A549 (cell line): ENCODE measurements around the gene ALPK3.

ENCODE experiments used
- CEBPB ChIP-seq, 2 experiments: fragments of >200 bp in 1 of 2; sonication (Bioruptor Twin) in 1 of 2; formaldehyde crosslinking in 1 of 2; IDR thresholded peaks; 2 replicates each; pipeline ENCODE4 v1.6.1; 2012 to 2016
- CTCF ChIP-seq: fragments of >200 bp; sonication (Bioruptor Twin); formaldehyde crosslinking; IDR thresholded peaks from 3 replicates; pipeline ENCODE4 v1.5.1; 2016
- EP300 ChIP-seq, 2 experiments: fragments of >200 bp; sonication (Bioruptor Twin); formaldehyde crosslinking; IDR thresholded peaks; 2 replicates in 1 of 2; 3 replicates in 1 of 2; pipeline ENCODE4 v1.6.1; 2016 to 2017
- PBX3 ChIP-seq: IDR thresholded peaks from 2 replicates; pipeline ENCODE4 v1.6.1; 2012
- POLR2A ChIP-seq: IDR thresholded peaks from 2 replicates; pipeline ENCODE4 v1.6.1; 2012; ENCODE audit warnings: mild to moderate bottlenecking, low read length

- TF ChIP-seq CTCF (no peak), CEBPB (IDR thresholded peaks at IDR 0.05) (no peak), PBX3 (no peak), EP300 (IDR thresholded peaks at IDR 0.05) (no peak), POLR2A (no peak)
Measured at GRCh38 chr15:84797212-84797611, 19.9 kb upstream of the ALPK3 start.
